NB4 (cell line): ENCODE data around the gene CDC23.
"Not testable (repeated sequence)": the region's sequence is repeated elsewhere in the genome, so short reads cannot be mapped to it uniquely, and the experiment has no call there.

Experiments
- DNase-seq: peaks from one replicate; pipeline ENCODE4 v3.0.0; 2010; ENCODE audit warnings: low read depth
- H3K4me3 ChIP-seq: one replicate; pipeline ENCODE4 v1.5.1; 2011; ENCODE audit warnings: mild to moderate bottlenecking, low read depth, low read length, moderate library complexity
- CTCF ChIP-seq: IDR thresholded peaks from one replicate; pipeline ENCODE4 v1.5.1; 2012; ENCODE audit warnings: low read depth, low read length
- MAX ChIP-seq: IDR thresholded peaks from 2 replicates; pipeline ENCODE4 v1.6.1; 2011; ENCODE audit warnings: low read depth, low read length
- MYC ChIP-seq: IDR thresholded peaks from 2 replicates; pipeline ENCODE4 v1.6.1; 2011; ENCODE audit warnings: low read depth, low read length
- POLR2A ChIP-seq: IDR thresholded peaks from 2 replicates; pipeline ENCODE4 v1.6.1; 2011; ENCODE audit warnings: mild to moderate bottlenecking; ENCODE audit not compliant: insufficient read length; ENCODE audit errors: extremely low read depth

CDC23 gene

GRCh38 chr5:138226910-138227309 is 13.8 kb upstream of the CDC23 start:
- TF ChIP-seq MAX (no peak), MYC (no peak), POLR2A (no peak), CTCF (no peak)
- no peak overlapping the region for H3K4me3 ChIP-seq
- DNase-seq, result no peak

- DNase-seq, result no peak
- TF ChIP-seq MYC (no peak), POLR2A (no peak), MAX (no peak), CTCF (no peak)
- H3K4me3 ChIP-seq, result no peak overlapping the region
Measured at GRCh38 chr5:138224712-138225111, 11.6 kb upstream of the CDC23 start.

GRCh38 chr5:138223532-138223931 is 10.4 kb upstream of the CDC23 start:
- no peak for DNase-seq
- H3K4me3 ChIP-seq, result no peak overlapping the region
- no peak for TF ChIP-seq POLR2A
- TF ChIP-seq CTCF, result no peak
- TF ChIP-seq MYC, result no peak
- TF ChIP-seq MAX, result no peak

- TF ChIP-seq POLR2A (no peak), MYC (no peak), CTCF (no peak), MAX (no peak)
- no peak for DNase-seq
- no peak overlapping the region for H3K4me3 ChIP-seq
Measured at GRCh38 chr5:138216799-138217198, 3.7 kb upstream of the CDC23 start.

GRCh38 chr5:138212828-138213160 is 329 bp downstream of the CDC23 start:
- TF ChIP-seq MYC (no peak), CTCF (no peak), MAX (no peak), POLR2A (no peak)
- no peak for DNase-seq
- H3K4me3 ChIP-seq, result peak overlapping the region; percentile 100

GRCh38 chr5:138210985-138211384 is 2.1 kb downstream of the CDC23 start:
- no peak overlapping the region for H3K4me3 ChIP-seq
- no peak for DNase-seq
- no peak for TF ChIP-seq POLR2A
- no peak for TF ChIP-seq MYC
- TF ChIP-seq MAX, result no peak
- no peak for TF ChIP-seq CTCF

- DNase-seq, H3K4me3 ChIP-seq: not testable (repeated sequence)
Measured at GRCh38 chr5:138193859-138194258, 19.3 kb downstream of the CDC23 start.
